Suprapubic skin (tissue), 4 donors: ENCODE measurements around the gene HLCS. TPM values are rescaled to one million over a fixed set of nuclear protein-coding genes. Genes with fewer than 3 reads are reported as not detected.
"Not testable (repeated sequence)": the region's sequence is repeated elsewhere in the genome, so short reads cannot be mapped to it uniquely, and the experiment has no call there.

Experiments
- DNase-seq, 2 donors: peaks; one replicate each; pipeline ENCODE4 v3.0.0-alpha.2; 2019; ENCODE audit warnings: low spot score in 2 of 2
- H3K27ac ChIP-seq: fragments of 200-600 bp; sonication (generic); one replicate; pipeline ENCODE4 v1.5.1; 2019
- H3K27me3 ChIP-seq: fragments of 200-600 bp; sonication (generic); one replicate; pipeline ENCODE4 v1.5.1; 2019
- H3K36me3 ChIP-seq: fragments of 200-600 bp; sonication (generic); one replicate; pipeline ENCODE4 v1.5.1; 2019
- H3K4me1 ChIP-seq: fragments of 200-600 bp; sonication (generic); one replicate; pipeline ENCODE4 v1.5.1; 2019
- H3K4me3 ChIP-seq: fragments of 200-600 bp; sonication (generic); one replicate; pipeline ENCODE4 v1.5.1; 2019; ENCODE audit warnings: mild to moderate bottlenecking
- H3K9me3 ChIP-seq: fragments of 200-600 bp; sonication (generic); one replicate; pipeline ENCODE4 v1.5.1; 2019
- CTCF ChIP-seq, 2 donors: fragments of 200-600 bp in 1 of 2; fragments of 450-650 bp in 1 of 2; sonication (generic) in 1 of 2; IDR thresholded peaks; one replicate each; pipeline ENCODE4 v1.5.1; 2016 to 2019; ENCODE audit warnings: antibody characterized with exemption in 2 of 2, mild to moderate bottlenecking in 1 of 2, moderate library complexity in 1 of 2
- EP300 ChIP-seq: sonication (generic); formaldehyde crosslinking; IDR thresholded peaks from one replicate; pipeline ENCODE4 v1.6.1; 2017; ENCODE audit warnings: antibody characterized with exemption
- POLR2A ChIP-seq, 2 donors: fragments of 450-650 bp; IDR thresholded peaks; one replicate each; pipeline ENCODE4 v1.6.1; 2017; ENCODE audit warnings: antibody characterized with exemption in 2 of 2, mild to moderate bottlenecking in 2 of 2, moderate library complexity in 2 of 2
- POLR2AphosphoS5 ChIP-seq, 3 donors: sonication (generic); formaldehyde crosslinking; IDR thresholded peaks; one replicate each; pipeline ENCODE4 v1.6.1; 2017; ENCODE audit warnings: antibody characterized with exemption in 3 of 3
- WGBS: methylation state at CpG from one replicate; pipeline ENCODE4 v1.1.5; 2018; 5-methylcytosine and 5-hydroxymethylcytosine counted together
- total RNA-seq, 4 donors: library from RNA; depleted of rRNA; stranded (reverse); fragments of >200 nt; gene quantifications; one replicate each; pipeline ENCODE4 v1.1.0, GENCODE V29; 2016

Gene HLCS
- total RNA-seq, 4 donors from 2014 or later = 8.4 to 16.1 (median 11.5) TPM

GRCh38 chr21:37005548-37006485, 39.3 kb upstream of the HLCS start:
- peak overlapping the region; percentile 67 for H3K4me3 ChIP-seq
- DNase-seq = no peak
- no peaks in the 10 kb centered on the region for H3K36me3 ChIP-seq
- H3K9me3 ChIP-seq = no peaks in the 10 kb centered on the region
- no peak overlapping the region for H3K27ac ChIP-seq
- 26% methylated on average over 57 of the region's 76 CpGs for WGBS
- no peak for TF ChIP-seq CTCF (IDR thresholded peaks at IDR 0.05)
- TF ChIP-seq EP300 = no peak
- no peak for TF ChIP-seq POLR2AphosphoS5 (IDR thresholded peaks at IDR 0.05)
- no peak for TF ChIP-seq POLR2A (IDR thresholded peaks at IDR 0.05)
- H3K4me1 ChIP-seq = peaks cover 22% of the 10 kb centered on the region
- H3K27me3 ChIP-seq = peaks cover 26% of the 10 kb centered on the region

DNA sequence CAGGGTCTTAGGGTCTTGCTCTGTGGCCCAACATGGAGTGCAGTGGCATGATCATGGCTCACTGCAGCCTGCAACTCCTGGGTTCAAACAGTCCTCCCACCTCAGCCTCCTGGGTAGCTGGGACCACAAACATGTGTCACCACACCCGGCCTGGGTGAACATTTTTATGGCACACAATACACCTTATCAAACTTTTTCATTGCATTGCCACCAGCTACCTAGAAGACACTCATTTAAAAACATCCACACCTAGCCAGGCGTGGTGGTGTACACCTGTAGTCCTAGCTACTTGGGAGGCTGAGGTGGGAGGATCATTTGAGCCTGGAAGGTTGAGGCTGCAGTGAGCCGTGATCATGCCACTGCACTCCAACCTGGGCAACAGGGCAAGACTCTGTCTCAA, 37.4 kb upstream of the HLCS start:
- DNase-seq, H3K36me3 ChIP-seq, H3K4me3 ChIP-seq, H3K9me3 ChIP-seq, H3K27ac ChIP-seq: not testable (repeated sequence)
- Histone ChIP-seq H3K27me3 (peaks cover 26% of the 10 kb centered on the region), H3K4me1 (peaks cover 15% of the 10 kb centered on the region)
- WGBS = 92% methylated on average over 3 of the region's 3 CpGs

DNA sequence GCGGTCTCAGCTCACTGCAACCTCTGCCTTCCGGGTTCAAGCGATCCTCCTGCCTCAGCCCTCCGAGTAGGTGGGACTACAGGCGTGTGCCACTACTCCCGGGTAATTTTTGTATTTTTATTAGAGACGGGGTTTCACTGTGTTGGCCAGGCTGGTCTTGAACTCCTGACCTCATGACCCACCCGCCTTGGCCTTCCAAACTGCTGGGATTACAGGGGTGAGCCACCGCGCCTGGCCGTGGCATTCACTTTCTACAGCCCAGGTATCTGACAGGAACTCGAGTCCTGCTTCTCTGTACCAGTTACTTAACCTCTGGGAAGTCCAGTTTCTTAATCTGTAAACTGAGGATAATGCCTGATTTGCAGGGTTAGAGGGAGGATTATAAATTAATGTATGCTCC, 36.4 kb upstream of the HLCS start:
- WGBS = 90% methylated on average over 12 of the region's 12 CpGs
- not testable (repeated sequence) for DNase-seq, H3K27ac ChIP-seq, H3K4me3 ChIP-seq, H3K9me3 ChIP-seq, H3K36me3 ChIP-seq
- H3K4me1 ChIP-seq = peaks cover 15% of the 10 kb centered on the region
- H3K27me3 ChIP-seq = peaks cover 20% of the 10 kb centered on the region

GRCh38 chr21:37001441-37001840, 35.0 kb upstream of the HLCS start:
- Histone ChIP-seq H3K9me3 (no peaks in the 10 kb centered on the region), H3K4me1 (peaks cover 7% of the 10 kb centered on the region), H3K36me3 (no peaks in the 10 kb centered on the region), H3K27me3 (peaks cover 10% of the 10 kb centered on the region), H3K27ac (no peak overlapping the region), H3K4me3 (no peak overlapping the region)
- TF ChIP-seq CTCF (IDR thresholded peaks at IDR 0.05) (no peak), EP300 (no peak), POLR2A (IDR thresholded peaks at IDR 0.05) (no peak), POLR2AphosphoS5 (IDR thresholded peaks at IDR 0.05) (no peak)
- WGBS = 29% methylated on average over 3 of the region's 3 CpGs
- no peak for DNase-seq

DNA sequence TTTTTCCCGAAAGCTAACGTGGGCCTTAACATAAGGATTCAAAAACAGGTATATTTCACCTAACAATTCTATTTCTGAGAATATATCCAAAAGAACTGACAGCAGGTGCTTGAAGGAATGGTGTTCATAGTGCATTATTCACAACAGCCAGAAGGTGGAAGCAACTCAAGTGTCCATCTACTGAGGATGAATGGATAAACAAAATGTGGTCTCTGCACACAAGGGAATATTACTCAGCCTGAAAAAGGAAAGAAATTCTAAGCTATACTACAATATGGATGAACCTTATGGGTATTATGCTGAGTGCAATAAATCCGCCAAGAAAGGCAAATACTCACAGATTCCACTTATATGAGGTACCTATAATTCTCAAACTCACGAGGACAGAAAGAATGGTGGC, 33.9 kb upstream of the HLCS start:
- no peaks in the 10 kb centered on the region for H3K9me3 ChIP-seq
- H3K27ac ChIP-seq = no peak overlapping the region
- 94% methylated on average over 4 of the region's 4 CpGs for WGBS
- H3K36me3 ChIP-seq = no peaks in the 10 kb centered on the region
- H3K4me3 ChIP-seq = no peak overlapping the region
- H3K4me1 ChIP-seq = no peaks in the 10 kb centered on the region
- TF ChIP-seq POLR2A (IDR thresholded peaks at IDR 0.05) = no peak
- no peak for TF ChIP-seq CTCF (IDR thresholded peaks at IDR 0.05)
- no peak for TF ChIP-seq POLR2AphosphoS5 (IDR thresholded peaks at IDR 0.05)
- no peak for TF ChIP-seq EP300
- DNase-seq = no peak
- no peaks in the 10 kb centered on the region for H3K27me3 ChIP-seq

DNA sequence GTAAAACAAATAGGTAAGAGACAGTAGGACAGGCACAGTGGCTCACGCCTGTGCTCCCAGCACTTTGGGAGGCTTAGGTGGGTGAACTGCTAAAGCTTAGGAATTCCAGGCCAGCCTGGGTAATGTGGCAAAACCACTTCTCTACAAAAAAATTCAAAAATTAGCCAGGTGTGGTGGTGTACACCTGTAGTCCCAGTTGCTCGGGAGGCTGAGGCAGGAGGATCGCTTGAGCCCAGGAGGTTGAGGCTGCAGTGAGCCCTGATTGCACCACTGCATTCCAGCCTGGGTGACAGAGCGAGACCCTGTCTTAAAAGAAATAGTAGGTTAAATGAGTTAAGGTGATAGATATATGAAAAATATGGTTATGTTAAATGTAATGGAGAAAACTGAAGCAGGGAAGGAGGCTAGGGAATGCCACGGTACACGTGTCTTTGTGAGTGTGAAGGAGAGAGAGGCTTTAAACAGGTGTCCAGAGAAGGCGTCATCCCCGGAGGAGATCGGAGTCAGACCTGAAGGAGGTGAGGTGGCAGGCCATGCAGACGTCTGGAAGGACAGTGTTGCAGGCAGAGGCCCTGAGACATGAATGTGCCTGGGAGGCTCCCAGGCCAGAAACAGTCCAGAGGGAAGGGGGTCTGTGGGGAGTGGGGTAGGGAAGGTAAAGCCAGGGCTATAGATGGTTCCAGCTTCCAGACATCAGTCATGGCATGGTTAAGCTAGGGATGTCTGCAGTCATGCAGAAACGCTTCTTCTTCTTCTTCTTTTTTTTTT, 32.8 kb upstream of the HLCS start:
- H3K9me3 ChIP-seq = no peaks in the 10 kb centered on the region
- no peak for DNase-seq
- no peaks in the 10 kb centered on the region for H3K4me1 ChIP-seq
- 89% methylated on average over 11 of the region's 11 CpGs for WGBS
- TF ChIP-seq CTCF (IDR thresholded peaks at IDR 0.05) = no peak
- no peak for TF ChIP-seq POLR2A (IDR thresholded peaks at IDR 0.05)
- TF ChIP-seq POLR2AphosphoS5 (IDR thresholded peaks at IDR 0.05) = no peak
- no peak for TF ChIP-seq EP300
- no peaks in the 10 kb centered on the region for H3K36me3 ChIP-seq
- peaks cover 3% of the 10 kb centered on the region for H3K27me3 ChIP-seq
- H3K27ac ChIP-seq = no peak overlapping the region
- no peak overlapping the region for H3K4me3 ChIP-seq

DNA sequence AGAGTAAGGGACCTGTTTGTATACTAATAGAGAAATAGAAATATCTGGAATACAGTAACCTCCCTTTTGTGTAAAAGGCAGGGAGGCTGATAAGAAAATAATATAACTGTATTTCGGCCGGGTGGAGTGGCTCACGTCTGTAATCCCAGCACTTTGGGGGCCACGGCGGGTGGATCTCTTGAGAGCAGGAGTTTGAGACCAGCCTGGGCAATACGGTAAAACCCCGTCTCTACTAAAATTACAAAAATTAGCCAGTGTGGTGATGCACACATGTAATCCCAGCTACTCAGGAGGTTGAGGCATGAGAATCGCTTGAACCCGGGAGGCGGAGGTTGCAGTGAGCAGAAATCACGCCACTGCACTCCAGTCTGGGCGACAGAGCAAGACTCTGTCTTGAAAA, 28.8 kb upstream of the HLCS start:
- WGBS = 95% methylated on average over 12 of the region's 12 CpGs
- not testable (repeated sequence) for H3K4me3 ChIP-seq, DNase-seq, H3K4me1 ChIP-seq, H3K36me3 ChIP-seq, H3K9me3 ChIP-seq, H3K27me3 ChIP-seq, H3K27ac ChIP-seq
